Esophagus muscularis mucosa (tissue), 4 donors: ENCODE data around the gene IL1R2. TPM values are rescaled to one million over a fixed set of nuclear protein-coding genes. Genes with fewer than 3 reads are reported as not detected.

ENCODE experiments used
- DNase-seq: peaks from one replicate; pipeline ENCODE4 v3.0.0-alpha.2; 2017; ENCODE audit errors: extremely low spot score
- H3K27ac ChIP-seq, 4 donors: fragments of 200-600 bp; sonication (generic); replicated peaks in 1 of 4; 1 replicate in 3 of 4; 2 replicates in 1 of 4; pipeline ENCODE4 v1.5.1; 2016 to 2019; ENCODE audit warnings: mild to moderate bottlenecking in 1 of 4
- H3K27me3 ChIP-seq, 4 donors: fragments of 200-600 bp; sonication (generic); one replicate each; pipeline versions ENCODE4 v1.5.1 to v1.6.0; 2016 to 2019
- H3K36me3 ChIP-seq, 4 donors: fragments of 200-600 bp; sonication (generic); one replicate each; pipeline ENCODE4 v1.5.1; 2016 to 2019
- H3K4me1 ChIP-seq, 4 donors: fragments of 200-600 bp; sonication (generic); one replicate each; pipeline ENCODE4 v1.5.1; 2016 to 2019
- H3K4me3 ChIP-seq, 4 donors: fragments of 200-600 bp; sonication (generic); 1 replicate in 2 of 4; 2 replicates in 2 of 4; pipeline ENCODE4 v1.5.1; 2016 to 2019; ENCODE audit warnings: mild to moderate bottlenecking in 4 of 4, moderate library complexity in 1 of 4
- H3K9me3 ChIP-seq, 4 donors: fragments of 200-600 bp; sonication (generic); 1 replicate in 3 of 4; 2 replicates in 1 of 4; pipeline ENCODE4 v1.5.1; 2016 to 2019
- CTCF ChIP-seq, 3 experiments: fragments of 200-600 bp in 2 of 3; fragments of 450-650 bp in 1 of 3; sonication (generic) in 2 of 3; IDR thresholded peaks; one replicate each; pipeline ENCODE4 v1.5.1; 2017 to 2019; ENCODE audit warnings: antibody characterized with exemption in 3 of 3, mild to moderate bottlenecking in 2 of 3, moderate library complexity in 1 of 3
- EP300 ChIP-seq: sonication (generic); formaldehyde crosslinking; IDR thresholded peaks from one replicate; pipeline ENCODE4 v1.6.1; 2017; ENCODE audit warnings: antibody characterized with exemption
- POLR2A ChIP-seq: fragments of 450-650 bp; IDR thresholded peaks from one replicate; pipeline ENCODE4 v1.6.1; 2017; ENCODE audit warnings: antibody characterized with exemption, moderate library complexity, mild to moderate bottlenecking, low read depth
- POLR2AphosphoS5 ChIP-seq, 2 donors: sonication (generic); formaldehyde crosslinking; IDR thresholded peaks; one replicate each; pipeline ENCODE4 v1.6.1; 2017; ENCODE audit warnings: antibody characterized with exemption in 2 of 2
- WGBS: methylation state at CpG from one replicate; pipeline ENCODE4 v1.1.5; 2018; 5-methylcytosine and 5-hydroxymethylcytosine counted together
- intact Hi-C: fragments of 100-400 bp; cut with DNase I; formaldehyde crosslinking; loops from one replicate; pipeline ENCODE4 v1.15.1; 2023
- total RNA-seq, 4 donors: library from RNA; depleted of rRNA; stranded (reverse); fragments of >200 nt; gene quantifications; one replicate each; pipeline versions ENCODE4 v1.1.0 to v1.2.1, GENCODE V29; 2016

IL1R2 gene
- total RNA-seq, 4 donors from 2014 or later, result 2.5 to 56.2 (median 6.4) TPM

GRCh38 chr2:101971836-101972235 lies 19.9 kb upstream of the IL1R2 start:
- Histone ChIP-seq H3K4me1 (peaks cover 0 to 9% (median 8%) of the 10 kb centered on the region in 4 donors), H3K27ac (no peak overlapping the region), H3K4me3 (no peak overlapping the region), H3K9me3 (peaks cover 0 to 7% (median 0%) of the 10 kb centered on the region in 4 donors), H3K36me3 (no peaks in the 10 kb centered on the region), H3K27me3 (no peaks in the 10 kb centered on the region)
- intact Hi-C loops, result no loop called here
- DNase-seq, result no peak
- no peak for TF ChIP-seq EP300
- no peak for TF ChIP-seq POLR2AphosphoS5 (IDR thresholded peaks at IDR 0.05)
- no peak for TF ChIP-seq CTCF (IDR thresholded peaks at IDR 0.05)
- no peak for TF ChIP-seq POLR2A

DNA sequence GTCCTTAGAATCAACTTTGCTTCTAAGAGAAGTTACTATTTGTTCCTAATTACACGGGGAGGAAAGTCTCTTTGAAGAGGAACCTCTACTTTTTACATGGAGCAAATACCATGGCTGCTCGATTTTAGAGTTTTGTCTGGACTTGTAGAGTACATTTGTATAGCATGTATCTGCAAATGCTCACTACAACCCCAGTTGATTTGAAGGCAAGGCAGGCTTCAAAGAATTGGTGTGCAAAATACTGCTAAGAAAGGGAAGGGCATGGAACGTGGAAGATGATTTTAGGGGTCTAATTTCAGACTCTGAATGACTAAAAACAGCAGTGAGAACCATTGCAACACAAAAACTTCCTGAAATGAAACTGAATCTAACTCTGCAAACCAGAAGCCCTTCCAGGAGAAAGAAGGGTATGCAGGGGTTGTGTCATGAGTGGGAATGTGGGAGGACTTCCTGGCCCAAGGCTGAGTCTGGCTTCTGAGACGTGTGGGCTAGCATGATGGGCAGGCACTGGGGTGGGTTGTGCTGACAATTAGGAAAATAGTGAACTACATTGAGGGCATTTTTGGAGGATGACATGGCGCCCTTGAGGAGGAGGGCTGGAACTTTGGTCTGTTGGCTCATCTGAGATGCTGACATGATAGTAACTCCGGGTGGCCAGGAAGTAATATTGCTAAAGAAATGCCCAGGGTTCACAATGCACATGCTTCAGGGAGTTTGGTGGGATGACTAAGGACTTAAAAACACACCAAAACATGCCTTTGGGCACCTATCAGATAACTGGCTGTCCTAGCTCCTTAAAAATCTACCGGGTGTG lies 18.9 kb upstream of the IL1R2 start:
- H3K4me3 ChIP-seq, result no peak overlapping the region
- no peak for DNase-seq
- H3K4me1 ChIP-seq, result peaks cover 0 to 7% (median 5%) of the 10 kb centered on the region in 4 donors
- intact Hi-C loops, result no loop called here
- H3K27me3 ChIP-seq, result no peaks in the 10 kb centered on the region
- H3K36me3 ChIP-seq, result no peaks in the 10 kb centered on the region
- H3K27ac ChIP-seq, result no peak overlapping the region
- TF ChIP-seq EP300 (no peak), POLR2AphosphoS5 (IDR thresholded peaks at IDR 0.05) (no peak), CTCF (IDR thresholded peaks at IDR 0.05) (no peak), POLR2A (no peak)
- H3K9me3 ChIP-seq, result peaks cover 0 to 7% (median 0%) of the 10 kb centered on the region in 4 donors
- WGBS, result 73% methylated on average over 7 of the region's 7 CpGs

- Histone ChIP-seq H3K9me3 (peaks cover 0 to 3% (median 0%) of the 10 kb centered on the region in 4 donors), H3K4me1 (peaks cover 0 to 7% (median 4%) of the 10 kb centered on the region in 4 donors), H3K27ac (no peak overlapping the region), H3K4me3 (no peak overlapping the region), H3K36me3 (no peaks in the 10 kb centered on the region), H3K27me3 (no peaks in the 10 kb centered on the region)
- WGBS, result 46% methylated on average over 8 of the region's 8 CpGs
- DNase-seq, result no peak
- TF ChIP-seq CTCF (IDR thresholded peaks at IDR 0.05) (no peak), EP300 (no peak), POLR2AphosphoS5 (IDR thresholded peaks at IDR 0.05) (no peak), POLR2A (no peak)
- intact Hi-C loops, result no loop called here
Observed at GRCh38 chr2:101974663-101975062, 17.1 kb upstream of the IL1R2 start.

DNA sequence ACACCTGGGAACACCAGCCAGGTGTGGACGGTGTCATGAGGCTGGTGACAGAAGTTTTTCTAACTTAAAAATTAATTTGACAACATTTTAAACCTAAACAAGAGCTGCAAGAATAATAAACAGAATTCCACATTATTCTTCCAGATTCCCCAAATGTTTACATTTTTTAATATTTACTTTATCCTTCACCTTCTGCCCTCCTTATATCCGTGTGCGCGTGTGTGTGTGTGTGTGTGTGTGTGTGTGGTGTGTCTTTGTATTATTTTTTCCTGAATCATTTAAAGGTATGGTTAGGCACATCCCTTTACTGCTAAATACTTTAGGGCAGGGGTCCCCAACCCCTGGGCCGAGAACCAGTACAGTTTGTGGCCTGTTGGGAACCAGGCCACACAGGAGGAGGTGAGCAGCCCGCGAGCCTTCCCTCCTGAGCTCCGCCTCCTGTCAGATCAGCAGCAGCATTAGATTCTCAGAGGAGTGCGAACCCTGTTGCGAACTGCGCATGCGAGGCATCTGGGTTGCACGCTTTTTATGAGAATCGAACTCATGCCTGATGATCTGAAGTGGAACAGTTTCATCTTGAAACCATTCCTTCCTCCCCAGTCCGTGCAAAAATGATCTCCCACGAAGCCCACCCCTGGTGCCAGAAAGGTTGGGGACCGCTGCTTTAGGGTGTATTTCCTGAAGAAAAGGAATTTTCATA lies 16.4 kb upstream of the IL1R2 start:
- Histone ChIP-seq H3K4me3 (no peak overlapping the region), H3K27me3 (no peaks in the 10 kb centered on the region), H3K4me1 (peaks cover 0 to 7% (median 4%) of the 10 kb centered on the region in 4 donors), H3K36me3 (no peaks in the 10 kb centered on the region), H3K27ac (no peak overlapping the region), H3K9me3 (no peaks in the 10 kb centered on the region)
- intact Hi-C loops, result no loop called here
- 70% methylated on average over 12 of the region's 17 CpGs for WGBS
- no peak for DNase-seq
- TF ChIP-seq CTCF (IDR thresholded peaks at IDR 0.05), result no peak
- no peak for TF ChIP-seq POLR2AphosphoS5 (IDR thresholded peaks at IDR 0.05)
- no peak for TF ChIP-seq POLR2A
- no peak for TF ChIP-seq EP300
